ENCODE measurements around the gene AKIP1.
"Not testable (repeated sequence)": the region's sequence is repeated elsewhere in the genome, so short reads cannot be mapped to it uniquely, and the experiment has no call there.

The AKIP1 gene

DNA sequence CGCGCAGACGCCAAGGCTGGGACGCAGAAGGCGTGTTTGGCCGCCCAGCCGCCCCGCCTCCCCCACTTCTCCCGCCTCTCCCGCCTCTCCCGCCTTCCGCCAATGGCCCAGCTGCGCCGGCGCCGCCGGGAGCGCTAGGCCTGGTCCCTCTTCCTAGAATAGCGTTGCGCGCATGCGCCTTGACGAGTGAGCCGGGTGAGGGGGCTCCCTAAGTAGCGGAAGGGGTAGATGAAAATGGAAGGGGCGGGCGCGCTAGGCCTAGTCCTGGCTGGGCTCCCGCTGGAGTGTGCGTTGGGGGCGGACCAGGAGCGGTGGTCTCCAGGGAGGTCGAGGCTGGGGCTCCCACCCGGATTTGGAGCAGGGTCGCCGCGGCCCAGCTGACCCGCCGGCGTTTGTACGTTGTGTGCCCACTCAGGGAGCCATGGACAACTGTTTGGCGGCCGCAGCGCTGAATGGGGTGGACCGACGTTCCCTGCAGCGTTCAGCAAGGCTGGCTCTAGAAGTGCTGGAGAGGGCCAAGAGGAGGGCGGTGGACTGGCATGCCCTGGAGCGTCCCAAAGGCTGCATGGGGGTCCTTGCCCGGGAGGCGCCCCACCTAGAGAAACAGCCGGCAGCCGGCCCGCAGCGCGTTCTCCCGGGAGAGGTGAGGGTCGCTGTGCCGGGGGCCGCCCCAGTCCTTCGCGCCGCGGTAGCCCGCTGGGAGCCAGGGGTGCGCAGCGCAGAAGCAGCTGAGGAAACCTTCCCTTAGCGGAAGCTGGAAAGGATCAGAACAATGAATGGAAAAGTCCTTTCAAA, at the start of gene AKIP1:
Gene AKIP1 (plus strand): TSS at position 161 of the 795 bp plus-strand sequence. CDS start 261 bp downstream, at position 422.
- peak; percentile 94 for DNase-seq

DNA sequence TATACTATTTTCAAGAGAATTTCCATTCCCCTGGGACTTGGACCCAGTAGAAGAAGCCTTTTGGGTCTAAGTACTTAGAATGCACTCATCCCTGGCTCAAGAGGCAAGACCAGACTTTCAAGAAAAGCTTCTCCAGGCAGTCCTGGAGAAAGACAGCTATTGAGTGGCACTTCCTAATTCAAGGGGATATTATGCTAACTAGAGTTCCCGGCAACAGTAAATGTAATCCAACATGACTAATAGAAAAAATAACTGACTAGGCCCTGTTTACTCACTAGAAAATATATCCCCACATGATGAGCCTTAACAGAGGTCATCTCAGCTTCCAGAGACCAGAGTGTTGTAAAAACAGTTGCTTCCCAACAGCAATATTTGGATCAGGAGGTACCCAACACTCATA, 47.2 kb upstream of the AKIP1 start:
- no peak for DNase-seq

DNA sequence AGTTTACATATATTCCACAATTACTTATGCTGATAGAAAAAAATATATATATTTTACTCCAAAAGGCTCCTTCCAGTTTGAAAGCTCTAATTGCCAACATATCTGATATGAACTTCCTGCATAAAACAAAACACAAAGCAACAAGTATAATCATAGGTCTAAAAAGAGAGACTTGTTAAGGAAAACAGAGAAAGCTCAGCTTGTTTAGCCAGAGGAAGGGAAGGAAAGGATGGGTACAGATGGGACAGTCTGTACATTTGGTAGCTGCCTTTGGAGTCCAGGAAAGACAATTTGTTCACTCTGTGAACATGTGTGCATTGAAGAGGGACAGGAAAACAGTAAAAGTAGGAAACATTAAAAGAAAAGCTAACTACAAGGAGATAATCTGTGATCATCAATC, 45.7 kb upstream of the AKIP1 start:
- DNase-seq, result no peak

- DNase-seq, result no peak
Measured at GRCh38 chr11:8867035-8867434, 44.0 kb upstream of the AKIP1 start.

- DNase-seq, result no peak
Measured at GRCh38 chr11:8867931-8868631, 42.9 kb upstream of the AKIP1 start.

DNA sequence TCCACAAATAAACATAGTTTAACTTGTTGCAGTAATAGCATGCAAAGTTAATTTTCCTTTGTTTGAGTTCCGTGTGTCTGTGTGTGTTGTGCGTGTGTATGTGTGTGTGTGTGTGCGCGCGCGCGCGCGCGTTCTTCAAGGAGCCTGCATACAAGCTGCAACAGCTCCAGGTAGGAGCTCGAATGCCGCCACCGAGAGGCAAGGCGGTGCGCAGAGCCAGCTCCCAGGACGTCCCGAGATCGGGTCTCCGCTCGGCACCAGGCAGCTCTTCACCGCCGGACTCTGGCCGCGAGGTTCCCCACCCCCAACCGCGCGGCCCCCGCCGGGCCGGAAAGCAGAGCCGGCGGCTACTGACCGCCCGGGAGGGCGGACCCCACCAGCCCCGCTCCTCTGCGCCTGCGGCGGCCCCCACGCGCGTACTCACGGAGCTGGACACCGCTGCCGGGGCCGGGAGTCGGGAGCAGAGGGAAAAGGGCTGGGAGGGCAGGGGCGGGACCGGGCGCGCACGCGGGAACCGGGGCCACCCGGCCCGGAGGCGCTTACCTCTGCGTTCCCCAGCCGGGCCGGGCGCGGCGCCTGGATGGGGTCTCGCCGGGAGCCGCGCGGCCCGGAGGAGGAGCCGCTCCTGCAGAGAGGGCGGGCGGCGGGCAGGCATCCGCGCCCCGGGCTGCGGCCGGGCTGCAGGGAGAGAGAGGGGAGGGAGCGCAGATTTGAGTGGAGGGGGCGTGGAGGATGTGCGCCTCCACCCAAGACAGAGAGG, 40.4 kb upstream of the AKIP1 start:
- no peak for DNase-seq

DNA sequence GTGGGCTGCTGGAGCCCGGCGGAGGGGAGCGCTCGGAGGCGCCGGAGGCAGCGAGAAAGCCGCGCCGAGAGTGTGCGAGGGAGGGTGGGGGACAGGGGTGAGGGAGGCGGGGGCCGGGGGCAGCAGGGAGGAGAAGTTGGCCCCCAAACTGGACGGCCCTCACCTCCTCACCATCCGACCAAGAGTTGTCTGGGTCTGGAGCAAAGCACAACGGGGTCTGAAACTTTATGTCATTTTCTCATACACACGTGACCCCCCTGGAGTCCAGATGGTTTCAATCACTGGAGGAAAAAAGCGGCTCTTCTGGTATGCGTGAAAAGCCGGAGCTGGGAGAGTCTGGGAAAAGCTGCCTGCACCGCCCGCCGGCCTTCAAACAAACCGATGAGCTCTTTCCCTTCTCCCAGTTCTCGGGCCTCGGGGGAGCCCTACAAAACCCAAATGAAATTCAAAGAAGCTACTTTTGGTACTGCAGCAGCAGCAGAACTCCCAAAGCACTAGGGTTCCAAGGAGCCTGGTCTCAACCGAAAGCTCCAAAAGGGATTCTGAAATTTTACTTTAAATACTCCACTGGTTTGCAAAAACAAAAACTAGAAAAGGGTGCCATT, 39.7 kb upstream of the AKIP1 start:
- peak; percentile 34 for DNase-seq

DNA sequence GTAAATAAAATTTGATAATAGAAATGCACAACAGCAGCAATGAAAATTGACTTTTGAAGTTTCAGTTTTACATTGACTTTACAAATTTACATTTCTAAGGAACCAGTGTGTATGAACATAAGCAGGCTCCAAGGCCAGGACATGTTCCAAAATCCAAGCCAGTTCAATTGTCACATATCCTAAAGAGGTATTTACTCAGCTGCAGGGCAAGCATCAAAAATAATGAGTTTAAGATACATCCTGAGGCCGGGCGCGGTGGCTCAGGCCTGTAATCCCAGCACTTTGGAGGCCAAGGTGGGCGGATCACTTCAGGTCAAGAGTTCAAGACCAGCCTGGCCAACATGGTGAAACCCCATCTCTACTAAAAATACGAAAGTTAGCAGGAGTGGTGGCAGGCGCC, 39.0 kb upstream of the AKIP1 start:
- no peak for DNase-seq

DNA sequence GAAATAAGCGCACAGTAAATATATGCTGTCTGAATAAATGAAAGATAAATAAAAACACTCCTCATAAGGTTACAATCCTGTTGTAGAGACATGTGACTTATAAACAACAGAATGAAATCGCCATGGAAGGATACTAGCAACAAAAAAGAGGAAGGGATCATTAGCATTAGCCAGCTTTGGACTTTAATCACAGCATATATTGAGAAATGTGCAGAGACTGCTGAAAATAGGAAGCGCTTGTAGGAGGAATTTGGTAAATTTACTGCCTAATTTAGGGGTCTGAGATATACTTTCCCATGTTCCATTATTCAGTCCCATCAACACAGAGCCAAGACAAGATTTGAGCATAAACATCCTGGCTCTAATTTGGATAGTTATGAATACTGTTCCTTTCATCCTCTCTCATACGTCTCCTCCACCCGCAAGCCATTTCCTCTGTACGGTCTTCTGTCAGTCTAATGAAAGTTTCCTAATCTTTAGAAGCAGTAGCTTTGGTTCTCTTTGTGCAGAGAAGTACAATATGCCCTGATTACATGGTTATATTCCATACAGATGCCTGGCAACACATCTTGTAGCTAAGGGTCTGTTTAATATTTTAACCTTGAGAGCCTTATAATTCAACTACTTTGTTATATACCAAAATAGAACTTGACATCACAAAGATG, 37.1 kb upstream of the AKIP1 start:
- no peak for DNase-seq

DNA sequence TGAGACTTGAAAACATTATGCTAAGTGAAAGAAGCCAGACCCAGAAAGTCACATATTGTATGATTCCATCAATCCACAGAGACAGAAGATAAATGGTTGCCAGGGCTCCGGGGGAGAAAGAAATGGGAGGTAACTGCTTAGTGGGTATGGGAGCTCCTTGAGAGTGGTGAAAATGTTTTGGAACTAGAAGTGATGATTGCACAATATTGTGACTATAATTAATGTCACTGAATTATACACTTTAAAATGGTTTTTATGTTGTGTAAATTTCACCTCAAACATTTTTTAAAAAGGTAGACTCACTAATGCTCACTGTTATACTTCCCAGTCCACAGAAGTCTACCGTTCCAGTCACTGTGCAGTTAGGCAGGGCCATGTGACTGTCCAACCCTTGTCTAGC, 32.2 kb upstream of the AKIP1 start:
- DNase-seq, result no peak

- not testable (repeated sequence) for DNase-seq
Measured at GRCh38 chr11:8881585-8881984, 29.4 kb upstream of the AKIP1 start.

DNA sequence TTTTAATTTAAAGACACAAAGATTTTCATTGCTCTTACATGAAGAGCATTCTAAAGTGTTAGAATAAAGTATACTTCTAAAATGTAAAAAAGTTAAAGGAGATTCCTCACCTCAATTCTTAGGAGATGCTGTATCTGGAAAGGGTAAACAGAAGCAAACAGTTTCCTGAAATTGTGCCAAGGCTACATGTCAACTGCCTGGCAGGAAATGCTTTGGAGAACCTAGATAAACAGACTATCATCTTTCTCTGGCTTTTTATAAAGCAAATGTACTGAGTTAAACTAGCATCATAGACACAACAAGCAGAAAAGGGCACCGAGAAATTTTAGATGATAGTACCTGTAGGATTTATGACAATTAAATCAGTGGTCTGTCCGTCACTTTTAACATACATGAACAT, 24.7 kb upstream of the AKIP1 start:
- DNase-seq, result no peak

- DNase-seq, result not testable (repeated sequence)
Measured at GRCh38 chr11:8891185-8891584, 19.8 kb upstream of the AKIP1 start.

- DNase-seq, result no peak
Measured at GRCh38 chr11:8899119-8899753, 11.8 kb upstream of the AKIP1 start.

DNA sequence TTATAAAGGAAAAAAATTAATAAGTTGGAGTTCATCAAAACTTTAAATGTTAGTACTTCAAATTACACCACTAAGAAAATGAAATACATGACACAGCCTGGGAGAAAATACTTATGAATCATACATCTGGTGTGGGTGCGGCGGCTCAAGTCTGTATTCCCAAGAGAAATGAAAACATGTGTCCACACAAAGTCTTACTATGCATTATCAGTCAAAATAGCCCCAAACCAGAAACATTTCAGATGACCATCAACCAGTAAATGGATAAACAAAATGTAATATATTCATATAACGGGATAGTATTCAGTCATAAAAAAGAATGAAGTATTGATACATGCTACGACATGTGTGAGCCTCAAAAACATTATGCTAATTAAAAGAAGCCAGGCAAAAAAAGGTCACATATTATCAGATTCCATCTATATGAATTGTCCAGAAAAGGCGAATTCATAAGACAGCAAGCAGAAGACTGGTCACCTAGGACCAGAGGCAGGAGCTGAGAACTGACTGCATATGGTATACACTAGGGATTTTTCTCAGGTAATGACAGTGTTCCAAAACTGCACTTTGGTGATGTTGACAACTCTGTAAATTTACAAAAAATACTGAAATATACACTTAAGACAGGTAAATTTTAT, 5.3 kb upstream of the AKIP1 start:
- no peak for DNase-seq

- DNase-seq, result no peak
Measured at GRCh38 chr11:8907116-8907515, 3.9 kb upstream of the AKIP1 start.

DNA sequence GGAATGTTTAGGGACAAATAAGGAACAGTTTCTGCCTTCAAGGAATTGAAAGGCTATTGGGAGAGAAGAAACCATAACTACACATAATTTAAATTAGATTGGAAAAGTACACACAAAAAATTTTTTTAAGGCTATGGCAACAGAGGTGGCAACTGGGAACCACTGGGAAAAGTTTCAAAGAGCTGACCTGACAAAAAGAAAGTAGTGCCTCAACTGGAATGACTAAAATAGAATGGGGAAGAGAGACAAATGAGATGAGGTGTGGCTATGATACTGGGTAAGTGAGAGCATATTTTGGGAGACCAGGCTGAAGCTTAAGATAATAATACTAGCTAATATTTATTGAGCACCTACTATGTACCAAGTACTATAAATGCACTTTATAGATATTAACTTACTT, 2.9 kb upstream of the AKIP1 start:
- no peak for DNase-seq

GRCh38 chr11:8910649-8911026, 351 bp upstream of the AKIP1 start:
- DNase-seq, result no peak

DNA sequence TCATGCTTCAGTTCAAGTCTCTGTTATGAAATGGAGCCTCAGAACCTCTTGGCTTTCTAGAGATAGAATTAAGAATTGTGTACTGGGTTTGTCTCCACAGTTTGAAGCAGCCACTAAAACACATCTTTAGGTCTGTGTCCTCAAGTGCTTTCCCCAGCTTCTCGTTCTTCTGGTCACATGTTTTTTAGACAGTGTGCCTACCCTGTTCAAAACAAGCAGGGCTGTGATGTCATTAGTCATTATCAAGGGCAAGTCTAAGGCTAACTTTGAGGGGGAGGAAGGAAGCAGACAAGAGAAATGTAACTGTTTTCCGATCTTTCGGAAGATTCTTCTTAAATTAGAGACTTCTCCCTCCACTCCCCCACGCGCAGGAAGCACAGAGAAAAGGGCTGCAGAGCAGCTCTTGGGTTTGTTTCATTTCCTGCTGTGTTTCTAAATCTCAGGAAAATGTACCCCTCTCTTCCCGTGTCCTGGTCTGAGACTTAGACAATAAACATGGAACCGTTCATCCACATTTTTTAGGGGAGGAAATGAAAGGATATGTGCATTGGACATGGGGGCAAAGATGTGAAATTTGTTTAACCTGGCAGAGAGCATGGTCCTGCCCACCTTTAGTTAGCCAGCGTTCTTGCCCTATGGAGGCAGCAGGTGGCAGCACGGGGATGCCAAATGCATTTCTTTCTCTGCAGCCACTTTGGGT, 3.1 kb downstream of the AKIP1 start:
- DNase-seq, result no peak

DNA sequence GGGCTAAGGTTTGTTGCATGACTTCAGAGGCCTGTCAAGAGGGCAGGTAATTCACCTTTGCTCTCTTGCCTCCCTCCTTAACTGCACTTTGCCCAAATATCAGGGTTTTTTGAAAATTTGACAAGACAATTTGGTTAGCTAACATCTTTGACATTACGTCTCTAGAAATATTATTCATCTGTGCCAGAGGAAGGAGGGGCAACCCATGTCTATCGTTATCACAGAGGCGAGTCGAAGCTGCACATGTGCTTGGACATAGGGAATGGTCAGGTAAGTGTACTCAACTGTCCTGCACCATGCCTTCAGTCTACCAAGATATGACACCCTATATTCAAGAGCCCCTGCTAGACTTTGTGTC, 3.7 kb downstream of the AKIP1 start:
- DNase-seq, result no peak

DNA sequence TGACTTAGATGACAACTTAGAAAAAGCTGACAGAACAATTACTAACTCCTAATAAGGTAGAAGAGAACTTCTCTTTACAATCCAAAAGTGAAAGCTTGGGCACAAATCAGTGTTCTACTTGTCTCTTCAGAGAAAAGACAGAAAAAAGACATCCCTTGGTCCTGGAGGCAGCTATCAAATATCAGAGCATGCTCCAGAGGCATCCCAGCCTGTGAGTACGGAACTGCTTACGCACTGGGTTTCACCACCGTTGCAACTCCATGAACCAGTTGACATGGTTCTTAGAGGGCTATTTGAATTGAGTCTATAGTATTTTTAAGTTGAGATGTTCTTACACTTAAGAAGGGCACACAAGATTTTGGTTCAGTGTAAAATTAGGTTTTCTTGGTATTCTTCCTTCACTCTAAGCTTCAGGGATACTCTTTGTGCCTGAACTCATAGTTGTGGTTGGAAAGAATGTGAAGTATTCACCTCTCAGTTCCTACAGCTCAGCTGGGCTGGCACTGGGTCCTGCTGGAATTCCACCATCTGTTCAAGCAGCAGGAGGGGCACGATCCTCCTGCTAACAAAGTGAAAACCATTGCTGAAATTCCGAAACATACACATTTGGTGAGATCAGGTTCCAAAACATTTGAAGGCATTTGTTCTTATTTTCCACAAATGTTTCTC, 6.3 kb downstream of the AKIP1 start:
- DNase-seq, result no peak
